HepG2 (cell line): ENCODE data around the gene SHISA7. TPM values are rescaled to one million over a fixed set of nuclear protein-coding genes. Genes with fewer than 3 reads are reported as not detected.

ENCODE experiments used
- ARNT2 ChIP-seq: sonication (generic); formaldehyde crosslinking; IDR thresholded peaks from 2 replicates; pipeline ENCODE4 v1.8.0; 2022; ENCODE audit warnings: mild to moderate bottlenecking, low read depth, missing genetic modification reagents, moderate library complexity
- FOXM1 ChIP-seq: sonication (generic); formaldehyde crosslinking; IDR thresholded peaks from 2 replicates; pipeline ENCODE4 v1.5.0; 2020; ENCODE audit warnings: missing genetic modification reagents
- HHEX ChIP-seq: IDR thresholded peaks from 2 replicates; pipeline ENCODE4 v1.6.1; 2016; ENCODE audit warnings: control low read depth
- HIVEP1 ChIP-seq: sonication (generic); formaldehyde crosslinking; IDR thresholded peaks from 2 replicates; pipeline ENCODE4 v1.4.0; 2020; ENCODE audit warnings: mild to moderate bottlenecking, missing genetic modification reagents
- KDM2A ChIP-seq: sonication (generic); formaldehyde crosslinking; IDR thresholded peaks from 2 replicates; pipeline ENCODE4 v1.4.0; 2020; ENCODE audit warnings: low read depth, missing genetic modification reagents, borderline replicate concordance
- KDM6A ChIP-seq: IDR thresholded peaks from 2 replicates; pipeline ENCODE4 v1.6.1; 2016; ENCODE audit warnings: low read depth
- KLF13 ChIP-seq: sonication (generic); formaldehyde crosslinking; IDR thresholded peaks from 2 replicates; pipeline ENCODE4 v1.4.0; 2020; ENCODE audit warnings: mild to moderate bottlenecking, missing genetic modification reagents
- NFKB2 ChIP-seq: sonication (generic); formaldehyde crosslinking; IDR thresholded peaks from 2 replicates; pipeline ENCODE4 v1.4.0; 2020; ENCODE audit warnings: missing genetic modification reagents, borderline replicate concordance
- NFYC ChIP-seq: IDR thresholded peaks from 2 replicates; pipeline ENCODE4 v1.6.1; 2016; ENCODE audit warnings: missing genetic modification reagents, missing compliant biosample characterization
- PAX8 ChIP-seq: sonication (generic); formaldehyde crosslinking; IDR thresholded peaks from 2 replicates; pipeline ENCODE4 v1.8.0; 2022; ENCODE audit warnings: mild to moderate bottlenecking, missing genetic modification reagents, borderline replicate concordance
- RBFOX2 ChIP-seq: fragments of 200-400 bp; formaldehyde crosslinking; IDR thresholded peaks from 2 replicates; pipeline ENCODE4 v1.6.1; 2017; ENCODE audit warnings: low read depth, mild to moderate bottlenecking, low read length
- SALL1 ChIP-seq: sonication (generic); formaldehyde crosslinking; IDR thresholded peaks from 2 replicates; pipeline ENCODE4 v1.8.0; 2022; ENCODE audit warnings: mild to moderate bottlenecking, missing genetic modification reagents
- SIN3B ChIP-seq: fragments of 150-350 bp; IDR thresholded peaks from 2 replicates; pipeline ENCODE4 v1.6.1; 2014; ENCODE audit warnings: low read length
- SMAD1 ChIP-seq: sonication (generic); formaldehyde crosslinking; IDR thresholded peaks from 2 replicates; pipeline ENCODE4 v1.4.0; 2020; ENCODE audit warnings: missing genetic modification reagents, low read depth, mild to moderate bottlenecking, borderline replicate concordance
- U2AF1 ChIP-seq: fragments of 200-400 bp; formaldehyde crosslinking; optimal IDR thresholded peaks from 2 replicates; pipeline ENCODE3; 2017; ENCODE audit warnings: mild to moderate bottlenecking, low read depth, low read length
- ZBTB8A ChIP-seq: sonication (generic); formaldehyde crosslinking; IDR thresholded peaks from 2 replicates; pipeline ENCODE4 v1.4.0; 2020; ENCODE audit warnings: mild to moderate bottlenecking, low read depth, missing genetic modification reagents, borderline replicate concordance
- ZNF264 ChIP-seq: sonication (generic); formaldehyde crosslinking; IDR thresholded peaks from 2 replicates; pipeline ENCODE4 v1.4.0; 2020; ENCODE audit warnings: missing genetic modification reagents
- ZNF549 ChIP-seq: sonication (generic); formaldehyde crosslinking; IDR thresholded peaks from 2 replicates; pipeline ENCODE4 v1.5.0; 2020; ENCODE audit warnings: missing genetic modification reagents
- ZNF670 ChIP-seq: sonication (generic); formaldehyde crosslinking; IDR thresholded peaks from 2 replicates; pipeline ENCODE4 v1.8.0; 2022; ENCODE audit warnings: mild to moderate bottlenecking, missing genetic modification reagents, borderline replicate concordance
- ZNF83 ChIP-seq: sonication (generic); formaldehyde crosslinking; IDR thresholded peaks from 2 replicates; pipeline ENCODE4 v1.4.0; 2020; ENCODE audit warnings: missing genetic modification reagents, mild to moderate bottlenecking, borderline replicate concordance
- polyA plus RNA-seq, 8 experiments: library from polyadenylated mRNA; depleted of rRNA in 3 of 8; stranded (reverse) in 7 of 8; unstranded in 1 of 8; fragments of >200 nt; fragmentation: Illumina TruSeq in 4 of 8; extraction: Trizol in 4 of 8; gene quantifications; 2 replicates each; pipeline versions ENCODE4 v1.2.1 to v1.2.3, GENCODE V29; 2011 to 2016; ENCODE audit warnings: low read depth in 4 of 8, missing spikeins in 1 of 8, mixed read lengths in 1 of 8; ENCODE audit not compliant: insufficient read depth in 1 of 8
- total RNA-seq, 5 experiments: library from RNA; depleted of rRNA; stranded (reverse); fragments of >200 nt; fragmentation: Illumina TruSeq; extraction: Trizol; gene quantifications; 2 replicates each; pipeline ENCODE4 v1.2.3, GENCODE V29; 2016; ENCODE audit warnings: low read depth in 1 of 5
- TF ChIP-seq, protein P1 (sequence below): sonication (generic); formaldehyde crosslinking; IDR thresholded peaks from 2 replicates; pipeline ENCODE4 v1.4.0; 2020; ENCODE audit warnings: mild to moderate bottlenecking, missing genetic modification reagents
- TF ChIP-seq, protein P2 (sequence below): IDR thresholded peaks from 2 replicates; pipeline ENCODE4 v1.6.1; 2012; ENCODE audit warnings: inconsistent platforms
- TF ChIP-seq, protein P3 (sequence below), 2 experiments: sonication (generic) in 1 of 2; formaldehyde crosslinking in 1 of 2; IDR thresholded peaks; 2 replicates each; pipeline versions ENCODE4 v1.6.1 to v1.9.0; 2014 to 2022; ENCODE audit warnings: antibody characterized with exemption in 1 of 2, borderline replicate concordance in 1 of 2, inconsistent platforms in 1 of 2, low read depth in 1 of 2, missing genetic modification reagents in 1 of 2

SHISA7 gene
- total and polyA plus RNA-seq, 2 of the 13 experiments (the other 11 are each of a cell fraction or from before 2014, with no cell fraction given): not detected

DNA sequence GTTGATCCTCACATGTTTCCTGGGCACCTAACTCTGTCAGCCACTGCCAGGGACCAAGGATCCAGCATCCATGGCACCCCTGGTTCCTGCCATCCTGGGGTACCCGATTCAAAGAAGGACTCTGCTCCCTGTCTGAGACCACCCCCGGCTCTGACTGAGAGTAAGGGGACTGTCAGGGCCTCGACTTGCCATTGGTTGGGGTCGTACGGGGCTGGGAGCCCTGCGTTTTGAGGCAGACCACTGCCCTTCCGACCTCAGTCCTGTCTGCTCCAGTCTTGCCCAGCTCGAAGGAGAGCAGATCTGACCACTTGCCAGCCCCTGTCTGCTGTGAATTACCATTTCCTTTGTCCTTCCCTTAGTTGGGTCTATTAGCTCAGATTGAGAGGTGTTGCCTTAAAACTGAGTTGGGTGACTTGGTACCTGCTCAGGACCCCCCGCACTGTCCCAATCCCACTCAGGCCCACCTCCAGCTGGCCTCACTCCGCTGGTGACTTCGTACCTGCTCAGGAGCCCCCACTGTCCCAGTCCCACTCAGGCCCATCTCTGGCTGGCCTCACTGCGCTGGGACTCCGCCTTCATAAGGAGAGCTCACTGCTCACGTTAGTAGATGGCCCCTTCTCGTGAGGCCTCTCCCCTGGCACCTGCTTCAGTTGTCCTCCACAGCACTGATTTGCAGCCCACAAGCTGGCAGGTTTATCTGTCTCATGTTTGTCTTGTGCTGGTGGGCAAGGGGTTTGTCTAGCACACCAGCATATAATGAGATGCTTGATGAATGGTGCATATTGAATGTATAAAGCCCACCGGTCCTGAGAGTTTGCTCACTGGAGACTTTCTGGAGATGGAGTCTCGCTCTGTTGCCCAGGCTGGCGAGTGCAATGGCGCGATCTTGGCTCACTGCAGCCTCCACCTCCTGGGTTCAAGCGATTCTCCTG, 53.4 kb downstream of the SHISA7 start (continued):
- TF ChIP-seq, protein P1, sequence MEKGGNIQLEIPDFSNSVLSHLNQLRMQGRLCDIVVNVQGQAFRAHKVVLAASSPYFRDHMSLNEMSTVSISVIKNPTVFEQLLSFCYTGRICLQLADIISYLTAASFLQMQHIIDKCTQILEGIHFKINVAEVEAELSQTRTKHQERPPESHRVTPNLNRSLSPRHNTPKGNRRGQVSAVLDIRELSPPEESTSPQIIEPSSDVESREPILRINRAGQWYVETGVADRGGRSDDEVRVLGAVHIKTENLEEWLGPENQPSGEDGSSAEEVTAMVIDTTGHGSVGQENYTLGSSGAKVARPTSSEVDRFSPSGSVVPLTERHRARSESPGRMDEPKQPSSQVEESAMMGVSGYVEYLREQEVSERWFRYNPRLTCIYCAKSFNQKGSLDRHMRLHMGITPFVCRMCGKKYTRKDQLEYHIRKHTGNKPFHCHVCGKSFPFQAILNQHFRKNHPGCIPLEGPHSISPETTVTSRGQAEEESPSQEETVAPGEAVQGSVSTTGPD (CRISPR knock-in tag): no peak
- TF ChIP-seq ZNF83 (CRISPR knock-in tag): no peak
- TF ChIP-seq KDM6A (CRISPR knock-in tag): no peak
- TF ChIP-seq, protein P2, sequence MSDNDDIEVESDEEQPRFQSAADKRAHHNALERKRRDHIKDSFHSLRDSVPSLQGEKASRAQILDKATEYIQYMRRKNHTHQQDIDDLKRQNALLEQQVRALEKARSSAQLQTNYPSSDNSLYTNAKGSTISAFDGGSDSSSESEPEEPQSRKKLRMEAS: no peak
- no peak for TF ChIP-seq ZNF264 (CRISPR knock-in tag)
- no peak for TF ChIP-seq FOXM1 (CRISPR knock-in tag)
- TF ChIP-seq KLF13: no peak
- TF ChIP-seq SALL1 (CRISPR knock-in tag): 0 out of 2 replicates have a peak, but pooled peaks have one; percentile 28
- TF ChIP-seq, protein P3, sequence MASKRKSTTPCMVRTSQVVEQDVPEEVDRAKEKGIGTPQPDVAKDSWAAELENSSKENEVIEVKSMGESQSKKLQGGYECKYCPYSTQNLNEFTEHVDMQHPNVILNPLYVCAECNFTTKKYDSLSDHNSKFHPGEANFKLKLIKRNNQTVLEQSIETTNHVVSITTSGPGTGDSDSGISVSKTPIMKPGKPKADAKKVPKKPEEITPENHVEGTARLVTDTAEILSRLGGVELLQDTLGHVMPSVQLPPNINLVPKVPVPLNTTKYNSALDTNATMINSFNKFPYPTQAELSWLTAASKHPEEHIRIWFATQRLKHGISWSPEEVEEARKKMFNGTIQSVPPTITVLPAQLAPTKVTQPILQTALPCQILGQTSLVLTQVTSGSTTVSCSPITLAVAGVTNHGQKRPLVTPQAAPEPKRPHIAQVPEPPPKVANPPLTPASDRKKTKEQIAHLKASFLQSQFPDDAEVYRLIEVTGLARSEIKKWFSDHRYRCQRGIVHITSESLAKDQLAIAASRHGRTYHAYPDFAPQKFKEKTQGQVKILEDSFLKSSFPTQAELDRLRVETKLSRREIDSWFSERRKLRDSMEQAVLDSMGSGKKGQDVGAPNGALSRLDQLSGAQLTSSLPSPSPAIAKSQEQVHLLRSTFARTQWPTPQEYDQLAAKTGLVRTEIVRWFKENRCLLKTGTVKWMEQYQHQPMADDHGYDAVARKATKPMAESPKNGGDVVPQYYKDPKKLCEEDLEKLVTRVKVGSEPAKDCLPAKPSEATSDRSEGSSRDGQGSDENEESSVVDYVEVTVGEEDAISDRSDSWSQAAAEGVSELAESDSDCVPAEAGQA (IDR thresholded peaks at IDR 0.05; ENCODE audit: low read depth): no peak
- TF ChIP-seq, protein P3 (CRISPR knock-in tag; IDR thresholded peaks at IDR 0.05; ENCODE audit: borderline replicate concordance): no peak
- no peak for TF ChIP-seq ARNT2 (CRISPR knock-in tag)
- TF ChIP-seq ZNF670 (CRISPR knock-in tag): no peak
- TF ChIP-seq SIN3B: no peak
- TF ChIP-seq RBFOX2: peak; percentile 68
- TF ChIP-seq NFYC (CRISPR knock-in tag): no peak
- TF ChIP-seq HIVEP1 (CRISPR knock-in tag): no peak
- no peak for TF ChIP-seq ZBTB8A (CRISPR knock-in tag)
- TF ChIP-seq ZNF549 (CRISPR knock-in tag): no peak
- no peak for TF ChIP-seq HHEX (CRISPR knock-in tag)
- TF ChIP-seq U2AF1: no peak
- TF ChIP-seq PAX8 (CRISPR knock-in tag): no peak
- TF ChIP-seq NFKB2 (CRISPR knock-in tag): no peak
- 0 out of 2 replicates have a peak, but pooled peaks have one; percentile 2 for TF ChIP-seq KDM2A (CRISPR knock-in tag)
- TF ChIP-seq SMAD1 (CRISPR knock-in tag): no peak
